ENCODE data around the gene CPNE7.

- TF ChIP-seq CTCF (IDR thresholded peaks at IDR 0.05; ENCODE audit: low read depth, low read length) = no peak
- TF ChIP-seq MYC (IDR thresholded peaks at IDR 0.05; ENCODE audit: low read depth, low read length) = no peak
- TF ChIP-seq MAX (IDR thresholded peaks at IDR 0.05; ENCODE audit: low read depth, low read length) = no peak
- no peak for TF ChIP-seq POLR2A (IDR thresholded peaks at IDR 0.05; ENCODE audit: extremely low read depth, insufficient read length)
Observed at GRCh38 chr16:89541792-89542191, 33.8 kb upstream of the CPNE7 start.
